HL-60/S4 treated with phorbol 12-myristate 13-acetate at 8.2 ng/mL for 4 days and 3 days (cell line): ENCODE data around the gene OBSCN.

ENCODE experiments used
- in situ Hi-C: fragments of 300-500 bp; cut with MboI; formaldehyde crosslinking; loops from 2 replicates; pipeline ENCODE4 v1.15.0; 2022; ENCODE audit warnings: low sequenced_read_pairs

The OBSCN gene, protein sequence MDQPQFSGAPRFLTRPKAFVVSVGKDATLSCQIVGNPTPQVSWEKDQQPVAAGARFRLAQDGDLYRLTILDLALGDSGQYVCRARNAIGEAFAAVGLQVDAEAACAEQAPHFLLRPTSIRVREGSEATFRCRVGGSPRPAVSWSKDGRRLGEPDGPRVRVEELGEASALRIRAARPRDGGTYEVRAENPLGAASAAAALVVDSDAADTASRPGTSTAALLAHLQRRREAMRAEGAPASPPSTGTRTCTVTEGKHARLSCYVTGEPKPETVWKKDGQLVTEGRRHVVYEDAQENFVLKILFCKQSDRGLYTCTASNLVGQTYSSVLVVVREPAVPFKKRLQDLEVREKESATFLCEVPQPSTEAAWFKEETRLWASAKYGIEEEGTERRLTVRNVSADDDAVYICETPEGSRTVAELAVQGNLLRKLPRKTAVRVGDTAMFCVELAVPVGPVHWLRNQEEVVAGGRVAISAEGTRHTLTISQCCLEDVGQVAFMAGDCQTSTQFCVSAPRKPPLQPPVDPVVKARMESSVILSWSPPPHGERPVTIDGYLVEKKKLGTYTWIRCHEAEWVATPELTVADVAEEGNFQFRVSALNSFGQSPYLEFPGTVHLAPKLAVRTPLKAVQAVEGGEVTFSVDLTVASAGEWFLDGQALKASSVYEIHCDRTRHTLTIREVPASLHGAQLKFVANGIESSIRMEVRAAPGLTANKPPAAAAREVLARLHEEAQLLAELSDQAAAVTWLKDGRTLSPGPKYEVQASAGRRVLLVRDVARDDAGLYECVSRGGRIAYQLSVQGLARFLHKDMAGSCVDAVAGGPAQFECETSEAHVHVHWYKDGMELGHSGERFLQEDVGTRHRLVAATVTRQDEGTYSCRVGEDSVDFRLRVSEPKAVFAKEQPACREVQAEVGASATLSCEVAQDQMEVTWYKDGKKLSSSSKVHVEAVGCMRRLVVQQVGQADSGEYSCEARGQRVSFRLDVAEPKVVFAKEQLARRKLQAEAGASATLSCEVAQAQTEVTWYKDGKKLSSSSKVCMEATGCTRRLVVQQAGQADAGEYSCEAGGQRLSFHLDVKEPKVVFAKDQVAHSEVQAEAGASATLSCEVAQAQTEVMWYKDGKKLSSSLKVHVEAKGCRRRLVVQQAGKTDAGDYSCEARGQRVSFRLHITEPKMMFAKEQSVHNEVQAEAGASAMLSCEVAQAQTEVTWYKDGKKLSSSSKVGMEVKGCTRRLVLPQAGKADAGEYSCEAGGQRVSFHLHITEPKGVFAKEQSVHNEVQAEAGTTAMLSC (N-terminal part only)

GRCh38 chr1:228207851-228208821 is at the start of gene OBSCN:
Gene OBSCN, plus strand, starts transcription at chr1:228208044. Its CDS starts 3,740 bp downstream, at chr1:228211784.
- in situ Hi-C loops, result no loop called here

GRCh38 chr1:228158151-228159007 is 49.5 kb upstream of the OBSCN start:
- in situ Hi-C loops, result no loop called here

DNA sequence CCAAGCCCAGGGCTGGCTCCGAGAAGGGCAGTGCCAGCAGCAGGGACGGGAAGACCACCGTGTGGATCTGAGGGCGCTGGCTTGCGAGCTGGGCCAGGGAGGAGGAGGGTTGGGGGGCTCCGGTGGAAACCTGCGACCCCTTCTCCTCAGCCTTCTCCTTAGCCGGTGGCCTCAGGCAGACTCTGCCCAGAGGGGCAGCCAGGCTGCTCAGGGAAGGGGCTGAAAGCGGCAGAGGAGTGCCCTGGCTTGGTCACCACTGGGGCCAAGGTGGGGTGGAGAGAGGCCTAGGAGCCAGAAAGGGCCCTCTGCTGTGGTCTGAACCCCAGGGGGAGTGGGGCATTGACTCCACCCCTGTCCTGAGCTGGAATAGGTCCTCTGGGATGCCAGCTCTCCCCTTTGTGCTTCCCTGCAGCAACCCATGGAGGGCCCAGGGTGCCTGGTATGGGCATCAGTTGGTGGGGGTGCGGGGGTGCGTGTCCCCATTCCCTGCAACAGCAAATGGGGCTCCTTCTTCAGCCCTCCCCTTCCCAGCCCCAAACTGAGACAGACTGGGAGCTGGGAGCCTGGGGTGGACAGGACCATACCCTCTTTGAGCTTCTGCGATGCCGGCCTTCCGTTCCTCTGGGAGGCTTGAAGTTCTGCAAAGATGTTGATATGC is 48.7 kb upstream of the OBSCN start:
- in situ Hi-C loops, result no loop called here

DNA sequence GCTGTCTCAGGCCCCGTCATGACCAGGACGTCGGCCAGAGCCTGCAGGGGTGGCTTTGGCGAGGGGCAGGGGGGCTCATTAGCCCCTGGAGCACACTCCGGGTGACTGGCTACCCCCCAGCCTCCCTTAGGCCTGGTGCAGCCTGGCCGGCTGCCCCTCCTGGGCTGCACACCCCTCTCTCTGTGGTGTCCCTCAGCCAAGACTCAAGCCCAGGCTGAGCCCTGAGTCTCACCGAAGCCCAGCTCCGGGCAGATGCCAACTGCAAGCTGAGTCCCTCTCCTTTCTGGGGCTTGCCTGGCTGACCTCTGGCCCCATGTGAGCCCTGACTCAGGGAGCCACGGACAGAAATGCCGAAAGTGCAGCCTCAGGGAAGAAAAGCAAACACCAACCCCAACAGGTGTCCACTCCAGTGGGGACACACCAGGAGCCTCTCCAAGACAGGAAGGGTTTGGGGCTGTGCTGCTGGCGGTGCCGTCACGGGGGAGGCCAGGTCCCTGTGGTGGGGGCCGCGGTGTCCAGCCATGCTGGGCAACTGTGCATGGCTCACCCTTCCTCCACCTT is 47.6 kb upstream of the OBSCN start:
- in situ Hi-C loops, result no loop called here

DNA sequence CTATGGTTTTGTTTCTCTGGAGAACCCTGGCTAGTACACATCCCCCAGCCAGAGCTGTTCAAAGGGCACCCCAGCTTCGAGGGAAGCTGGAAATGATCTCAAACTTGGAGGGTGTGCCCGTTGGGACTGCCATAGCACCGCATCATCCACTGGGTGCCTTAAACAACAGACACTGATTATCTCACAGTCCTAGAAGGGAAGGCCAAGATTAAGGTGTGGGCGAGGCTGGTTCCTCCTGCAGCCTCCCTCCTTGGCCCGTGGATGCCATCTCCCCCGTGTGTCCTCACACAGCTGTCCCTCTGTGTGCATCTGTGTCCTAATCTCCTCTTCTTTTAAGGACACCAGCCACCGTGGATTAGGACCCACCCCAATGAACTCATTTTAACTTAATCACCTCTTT is 46.5 kb upstream of the OBSCN start:
- in situ Hi-C loops, result no loop called here

DNA sequence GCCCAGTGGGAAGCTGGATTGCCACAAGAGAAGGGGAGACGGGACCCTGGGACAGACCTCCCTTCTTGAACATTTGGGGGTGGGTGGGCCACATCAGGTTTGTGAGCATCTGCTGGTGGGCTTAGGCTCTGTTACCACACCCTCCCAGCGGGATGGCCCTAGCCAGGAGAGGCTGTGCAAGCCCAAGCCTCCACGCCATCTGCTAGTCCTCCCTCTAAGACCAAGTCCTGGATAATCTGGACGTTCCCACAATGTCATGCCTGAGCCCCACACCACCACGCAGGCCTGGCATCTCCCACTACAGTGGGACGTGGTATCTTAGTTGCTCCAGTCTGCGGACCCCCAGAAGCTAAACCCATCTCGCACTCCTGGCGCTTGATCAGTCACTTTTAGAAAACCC is 46.0 kb upstream of the OBSCN start:
- in situ Hi-C loops, result no loop called here

DNA sequence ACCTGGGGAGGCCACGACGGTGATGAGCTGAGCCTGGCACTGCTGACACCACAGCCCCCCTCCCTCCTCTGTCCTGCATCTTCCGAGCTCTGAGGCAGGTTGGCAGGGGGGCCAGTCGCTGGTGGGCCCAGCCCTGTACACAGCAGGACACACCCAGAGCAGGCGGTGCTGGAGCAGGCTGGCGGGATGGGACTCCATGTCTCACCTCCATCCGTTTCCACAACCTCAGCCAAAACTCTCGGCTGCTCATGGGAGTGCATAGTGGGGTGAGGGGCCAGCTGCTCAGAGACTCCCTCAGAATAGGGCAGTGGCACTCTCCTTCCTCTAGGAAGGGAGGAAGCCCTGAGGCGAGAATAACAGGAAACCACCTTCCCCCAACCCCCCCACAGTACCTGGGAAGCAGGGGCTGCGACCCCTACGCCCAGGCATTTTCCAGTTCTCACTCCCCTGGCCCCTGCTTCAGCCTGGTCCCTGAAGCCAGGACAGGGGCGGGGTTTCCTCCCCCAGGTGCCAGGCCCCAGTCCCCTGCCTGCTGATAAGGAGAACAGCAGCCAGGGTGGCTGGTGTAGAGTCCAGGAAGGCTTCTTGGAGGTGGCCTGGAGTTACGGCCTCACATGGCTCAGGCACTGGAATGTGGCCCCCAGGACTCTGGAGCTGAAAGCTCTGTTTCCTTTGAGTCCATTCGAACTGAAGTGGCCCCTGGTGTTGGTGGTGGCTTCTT is 45.4 kb upstream of the OBSCN start:
- in situ Hi-C loops, result no loop called here

DNA sequence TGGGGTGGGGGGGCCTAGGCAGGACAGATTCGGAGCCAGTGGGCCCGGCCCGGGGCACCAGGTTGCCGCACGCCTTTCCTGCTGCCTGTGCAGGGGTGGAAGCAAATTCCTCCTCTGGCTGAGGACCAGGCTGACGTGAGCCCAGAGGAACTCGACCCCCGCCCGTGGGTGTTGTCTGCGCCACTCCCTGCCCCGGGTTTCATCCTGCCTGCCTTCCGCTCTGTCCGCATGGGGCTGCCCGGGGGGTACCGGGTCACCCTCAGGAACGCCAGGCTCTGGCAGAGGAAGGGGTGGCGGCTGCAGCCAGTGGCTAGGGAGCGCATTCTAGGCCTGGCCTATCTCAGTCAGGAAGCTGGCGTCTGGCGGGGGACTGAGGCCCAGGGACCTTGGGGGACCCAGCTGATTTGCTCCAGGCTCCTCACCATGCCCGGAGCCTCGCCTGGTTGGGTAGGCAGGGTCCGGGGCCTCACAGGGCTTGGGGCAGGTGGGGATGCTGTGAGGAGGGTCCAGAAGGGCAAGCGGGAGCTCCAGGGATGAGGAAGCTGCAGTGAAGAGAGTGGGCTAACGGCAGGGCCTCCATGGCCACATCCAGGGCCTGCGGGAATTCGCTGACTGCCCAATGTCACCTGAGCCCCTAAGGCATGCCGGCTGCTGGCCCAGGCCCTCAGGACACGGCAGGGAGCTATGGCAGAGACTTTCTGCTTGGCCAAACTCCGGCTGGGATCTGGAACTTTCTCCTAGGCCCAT is 44.7 kb upstream of the OBSCN start:
- in situ Hi-C loops, result no loop called here

DNA sequence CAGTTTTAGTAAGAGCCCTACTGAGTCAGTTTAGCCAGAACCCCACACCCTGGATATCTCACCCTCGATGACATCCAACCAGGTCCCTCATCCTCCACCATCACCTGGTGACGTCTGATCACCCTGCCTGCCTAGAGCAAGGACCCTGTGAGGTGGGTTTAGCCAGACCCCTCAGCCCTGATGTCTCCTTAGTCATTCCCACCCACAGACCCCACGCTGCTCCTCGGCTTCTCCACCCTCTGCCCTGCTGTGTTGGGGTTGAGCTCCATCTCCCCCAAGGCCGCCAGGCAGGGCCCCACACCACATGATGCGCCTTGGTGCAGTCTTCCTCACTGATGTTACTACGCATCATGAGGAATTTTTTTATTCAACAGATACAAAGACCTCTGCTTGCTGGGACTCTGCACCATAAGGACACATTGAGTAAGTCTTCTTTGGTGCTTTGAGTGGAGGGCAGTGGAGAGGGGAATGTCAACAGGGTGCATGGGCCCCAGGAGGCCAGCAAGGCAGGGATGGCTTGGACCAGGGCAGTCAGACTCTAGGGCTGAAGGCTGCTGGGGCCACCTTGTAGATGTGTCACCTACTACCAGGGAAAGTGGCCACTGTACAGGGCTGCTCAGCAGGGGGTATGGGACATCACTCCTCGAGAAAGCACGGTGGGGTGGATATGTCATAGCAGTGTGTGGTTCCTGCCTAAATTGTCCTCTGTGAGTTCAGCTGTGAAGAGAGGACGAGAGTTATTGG is 43.9 kb upstream of the OBSCN start:
- in situ Hi-C loops, result no loop called here

GRCh38 chr1:228164561-228165371 is 43.1 kb upstream of the OBSCN start:
- in situ Hi-C loops, result no loop called here

DNA sequence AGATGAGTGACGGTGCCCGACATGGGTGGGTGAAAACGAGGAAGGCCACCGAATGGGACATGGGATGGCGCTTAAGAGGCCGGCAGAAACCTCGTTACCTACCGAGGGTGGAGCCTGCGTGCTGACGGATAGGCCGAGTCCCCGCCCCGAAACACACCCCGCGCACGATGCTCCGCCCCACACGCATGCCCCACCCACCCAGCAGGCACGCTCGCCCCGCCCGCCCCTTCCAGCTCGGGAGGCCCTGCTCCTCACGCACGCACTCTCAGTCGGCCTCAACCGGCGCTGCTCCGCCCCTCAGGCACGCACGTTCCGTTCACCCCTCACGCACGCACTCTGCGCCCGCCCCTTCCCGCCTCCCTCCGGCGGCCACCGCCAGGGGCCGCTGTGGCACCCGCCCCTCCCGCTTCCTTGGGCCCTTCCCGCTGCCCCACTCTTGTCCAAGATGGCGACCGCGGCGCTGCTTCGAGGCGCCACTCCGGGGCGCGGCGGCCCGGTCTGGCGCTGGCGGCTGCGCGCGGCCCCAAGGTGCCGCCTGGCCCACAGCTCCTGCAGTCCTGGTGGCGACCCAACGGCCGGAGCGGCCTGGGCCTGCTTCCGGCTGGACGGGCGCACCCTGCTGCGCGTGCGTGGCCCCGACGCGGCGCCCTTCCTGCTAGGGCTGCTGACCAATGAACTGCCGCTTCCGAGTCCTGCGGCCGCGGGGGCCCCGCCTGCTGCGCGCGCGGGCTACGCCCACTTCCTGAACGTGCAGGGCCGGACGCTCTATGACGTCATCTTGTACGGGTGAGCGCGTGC is 42.3 kb upstream of the OBSCN start, which contains the start of gene IBA57:
IBA57 (plus strand) TSS at position 433 of the 798 bp plus-strand sequence; CDS start at position 446, 13 bp downstream.
- in situ Hi-C loops, result no loop called here

- in situ Hi-C loops, result no loop called here
Measured at GRCh38 chr1:228166170-228166936, 41.5 kb upstream of the OBSCN start.

DNA sequence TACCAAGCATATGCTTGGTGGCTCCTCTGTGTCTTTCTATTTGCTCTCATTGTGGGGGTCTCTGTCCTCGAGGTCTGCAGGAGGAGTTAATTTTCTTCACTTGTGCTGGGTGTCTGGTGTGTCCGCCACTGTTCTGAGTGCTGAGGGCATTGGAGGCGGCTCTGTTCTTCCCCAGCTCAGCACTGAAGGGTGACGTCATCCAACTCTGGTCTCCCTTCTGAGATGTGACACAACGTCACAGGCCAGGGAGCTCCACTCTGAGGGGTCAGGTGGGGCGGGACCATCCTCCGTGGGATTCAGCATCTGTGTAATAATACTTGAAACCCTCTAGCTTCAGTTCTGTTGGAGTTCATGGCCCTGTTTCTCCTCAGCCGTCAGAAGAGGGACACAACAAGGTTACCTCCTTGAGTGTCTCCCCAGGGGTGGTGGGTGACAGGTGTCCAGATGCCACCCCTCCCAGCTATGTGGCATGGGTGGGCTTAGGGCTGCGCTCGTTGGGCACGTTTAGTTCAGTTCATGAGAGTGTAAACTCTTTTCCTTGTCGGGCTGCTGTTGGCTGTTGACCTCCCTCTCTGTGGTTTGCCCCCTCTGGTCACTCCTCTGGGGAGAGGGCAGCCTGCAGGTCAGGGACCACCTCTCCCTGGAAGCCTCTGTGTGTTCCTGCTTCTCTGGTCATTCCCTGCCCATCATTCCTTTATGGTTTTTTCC is 39.1 kb upstream of the OBSCN start:
- in situ Hi-C loops, result no loop called here
